Measurements from ENCODE around the gene ZWILCH.
A peak's percentile ranks its signal among the peaks of the same experiment; 100 is the strongest.

ZWILCH gene

DNA sequence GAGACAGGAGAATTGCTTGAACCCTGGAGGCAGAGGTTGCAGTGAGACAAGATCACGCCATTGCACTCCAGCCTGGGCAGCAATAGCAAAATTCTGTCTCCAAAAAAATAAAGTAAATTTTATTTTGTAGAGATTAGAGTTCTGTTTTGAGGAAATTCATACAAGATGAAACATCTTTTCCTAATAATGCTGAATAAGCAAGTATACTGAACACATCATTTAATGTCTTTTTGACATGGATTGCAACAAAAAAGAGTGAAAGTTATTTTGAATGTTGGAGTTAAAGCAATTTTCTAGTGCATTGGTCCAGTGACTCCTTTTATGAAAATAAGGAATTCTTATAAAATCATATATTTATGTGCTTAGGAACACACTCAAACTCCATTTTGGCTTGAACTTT lies 40.1 kb downstream of the ZWILCH start:
- no peak for DNase-seq (ENCODE audit: low spot score)

DNA sequence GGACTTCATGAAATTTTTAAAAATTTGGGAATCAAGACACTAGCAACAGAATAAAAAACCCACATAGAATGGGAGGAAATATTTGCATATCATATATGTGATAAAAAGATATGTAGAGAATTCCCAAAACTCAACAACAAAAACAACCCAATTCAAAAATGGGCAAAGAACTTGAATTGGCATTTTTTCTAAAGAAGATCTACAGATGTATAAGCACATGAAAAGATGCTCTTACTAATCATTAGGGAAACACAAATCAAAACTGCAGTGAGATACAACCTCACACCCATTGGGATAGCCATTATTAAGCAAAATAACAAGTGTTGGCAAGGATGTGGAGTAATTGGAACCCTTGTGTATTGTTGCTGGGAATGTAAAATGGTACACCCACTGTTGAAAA lies 50.6 kb downstream of the ZWILCH start:
- DNase-seq (ENCODE audit: low spot score) = no peak

DNA sequence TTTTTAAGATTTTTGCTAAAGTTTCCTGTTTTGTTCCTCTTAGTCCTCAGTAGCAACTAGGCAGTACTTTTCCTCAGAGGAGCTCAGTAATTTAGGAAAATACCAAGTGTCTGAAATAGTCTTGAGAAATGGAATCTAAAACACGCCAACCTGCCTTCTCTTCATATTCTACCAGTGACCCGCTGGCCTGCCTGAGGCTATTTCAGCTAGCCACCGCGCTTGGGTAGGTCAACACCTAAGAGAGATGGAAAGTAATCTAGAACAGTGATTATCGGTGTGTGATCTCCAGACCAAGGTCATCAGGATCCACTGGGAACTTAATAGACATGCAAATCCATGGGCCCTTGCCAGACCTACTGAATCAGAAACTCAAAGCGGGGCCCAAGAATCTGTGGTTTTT lies 53.1 kb downstream of the ZWILCH start:
- DNase-seq (ENCODE audit: low spot score) = no peak

DNA sequence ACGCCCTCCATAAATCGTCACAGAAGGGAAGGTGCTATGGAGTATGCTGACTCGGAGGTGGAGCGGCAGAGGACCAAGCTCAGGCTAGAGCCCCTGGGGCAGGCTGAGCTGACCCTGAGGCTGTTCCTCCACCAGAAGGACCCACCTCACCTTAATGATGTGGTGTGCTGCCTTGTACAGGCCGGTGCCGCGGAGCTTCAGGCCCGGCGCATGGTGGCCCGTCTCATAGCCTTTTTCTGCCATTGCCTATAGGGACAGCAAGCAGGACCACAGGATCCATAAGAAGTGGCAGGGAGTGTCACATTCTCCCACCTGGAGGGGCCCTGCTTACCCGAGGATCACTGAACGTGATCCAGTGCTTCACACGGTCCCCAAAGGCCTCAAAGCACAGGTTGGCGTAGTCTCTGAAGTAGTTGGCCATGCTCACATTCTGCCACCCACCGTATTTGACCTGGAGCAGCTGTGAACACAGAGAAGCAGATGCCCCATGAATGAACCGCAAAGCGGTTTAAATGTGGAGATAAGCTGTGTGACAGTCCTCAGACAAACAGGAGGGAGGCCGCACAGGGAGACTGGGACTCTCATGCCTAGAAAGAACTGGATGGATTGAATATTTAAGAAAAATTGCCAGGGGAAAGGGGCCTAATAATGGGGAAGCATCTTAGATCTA lies 55.9 kb downstream of the ZWILCH start:
- DNase-seq (ENCODE audit: low spot score) = no peak

DNA sequence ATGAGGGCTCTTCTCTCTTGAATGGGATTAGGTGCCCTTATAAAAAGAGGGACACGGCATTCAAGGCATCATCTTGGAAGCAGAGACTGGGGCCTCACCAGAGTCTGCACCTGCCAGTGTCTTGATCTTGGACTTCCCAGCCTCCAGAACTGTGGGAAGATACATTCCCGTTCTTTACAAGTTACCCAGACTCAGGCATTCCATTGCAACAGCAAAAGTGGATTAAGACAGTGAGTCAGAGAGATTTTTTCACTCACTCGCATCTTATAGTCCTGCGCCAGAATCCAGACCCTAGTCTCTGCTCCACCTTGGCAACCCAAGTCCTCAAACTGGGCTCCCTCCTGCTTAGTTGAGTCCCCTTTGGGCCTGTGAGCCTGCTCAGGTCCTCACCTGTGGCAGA lies 58.0 kb downstream of the ZWILCH start:
- no peak for DNase-seq (ENCODE audit: low spot score)

DNA sequence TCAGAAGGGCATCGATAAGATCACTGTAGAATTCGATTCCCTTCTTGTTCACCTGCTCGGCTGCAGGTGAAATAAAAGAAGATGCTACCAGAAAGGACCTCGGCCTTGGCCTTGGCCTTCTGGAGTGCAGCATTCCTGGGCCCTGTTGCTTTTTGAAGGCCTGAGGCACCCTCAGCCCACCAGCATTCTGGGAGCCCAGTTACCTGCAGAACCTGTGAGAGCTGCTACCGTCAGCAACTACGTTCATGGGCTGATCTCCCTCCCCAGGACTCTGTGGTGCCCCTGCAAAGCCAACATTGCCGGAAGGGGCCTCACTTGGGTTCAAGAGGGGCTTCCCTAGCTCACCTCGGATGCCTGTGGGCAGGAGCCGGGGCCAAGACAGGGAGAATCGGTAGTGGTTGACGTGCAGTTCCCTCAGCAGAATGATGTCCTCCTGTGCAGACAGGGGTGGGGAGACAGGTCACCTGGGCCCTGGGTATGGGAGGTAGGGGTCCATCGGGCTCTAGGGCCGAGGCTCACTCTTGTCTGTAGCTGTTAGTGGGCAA lies 58.5 kb downstream of the ZWILCH start:
- DNase-seq (ENCODE audit: low spot score) = no peak

DNA sequence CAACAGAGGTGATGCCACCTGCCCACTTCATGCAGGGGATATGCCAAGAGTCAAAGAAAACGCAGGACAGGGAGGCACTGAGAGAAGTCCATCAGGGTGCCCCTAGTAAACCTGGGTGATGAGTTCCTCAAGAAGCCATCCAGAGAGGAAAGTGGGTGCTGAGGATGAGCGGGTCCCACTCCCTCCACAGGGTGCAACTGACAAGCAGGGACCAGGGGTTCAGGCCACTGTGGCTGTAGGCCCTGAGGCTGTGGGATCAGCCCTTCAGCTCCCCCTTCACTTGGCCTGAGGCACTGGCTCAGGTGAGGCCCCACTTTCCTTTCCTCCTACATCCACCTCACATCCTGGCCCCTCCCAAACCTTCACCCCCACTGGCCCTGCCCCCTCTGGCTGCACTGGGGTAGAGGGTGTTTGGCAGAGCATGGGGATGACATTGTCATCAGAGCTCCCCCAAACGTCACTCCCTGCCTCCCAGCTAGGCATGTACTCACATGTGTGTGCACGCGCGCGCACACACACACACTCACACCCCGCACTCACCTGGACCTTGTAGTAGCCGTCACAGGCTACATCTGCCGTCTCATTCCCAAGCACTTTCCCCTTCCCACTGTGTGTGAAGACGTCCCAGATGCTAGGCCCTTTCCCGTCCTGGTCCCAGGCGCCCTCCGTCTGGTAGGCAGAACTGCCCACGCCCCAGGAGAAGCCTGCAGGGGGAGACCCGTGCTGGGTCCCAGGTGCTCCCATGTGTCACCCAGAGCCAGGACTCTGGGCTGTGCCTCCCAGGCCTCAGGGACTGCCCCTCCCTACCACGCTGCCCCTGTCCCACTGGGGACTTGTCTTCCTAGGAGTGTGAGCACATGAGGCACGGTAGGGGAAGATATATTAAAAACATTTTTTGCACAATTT lies 59.3 kb downstream of the ZWILCH start:
- no peak for DNase-seq (ENCODE audit: low spot score)

DNA sequence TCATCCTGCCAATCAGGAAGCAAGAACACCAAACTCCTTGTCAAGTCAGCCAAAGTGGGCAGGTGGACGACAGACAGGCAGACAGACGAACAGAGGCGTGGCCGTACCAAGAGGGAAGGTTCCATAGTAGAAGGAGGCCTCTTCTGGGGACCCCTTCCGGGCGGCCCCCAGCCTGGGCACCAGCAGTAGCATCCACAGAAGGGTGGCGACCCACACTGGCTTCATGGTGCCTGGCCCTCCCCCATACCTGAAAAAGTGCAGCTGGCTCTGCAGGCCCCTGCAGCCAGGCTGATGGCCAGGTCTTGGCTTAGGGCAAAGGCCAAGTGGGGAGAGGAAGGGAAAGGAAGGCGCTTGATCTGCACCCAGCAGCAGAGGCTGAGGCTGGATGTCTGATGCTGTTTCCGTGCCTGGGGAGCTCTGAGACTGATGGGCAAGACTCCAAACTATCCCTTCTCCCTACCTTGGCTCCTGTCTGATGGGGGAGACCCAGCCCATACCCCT lies 60.1 kb downstream of the ZWILCH start:
- DNase-seq (ENCODE audit: low spot score) = no peak

DNA sequence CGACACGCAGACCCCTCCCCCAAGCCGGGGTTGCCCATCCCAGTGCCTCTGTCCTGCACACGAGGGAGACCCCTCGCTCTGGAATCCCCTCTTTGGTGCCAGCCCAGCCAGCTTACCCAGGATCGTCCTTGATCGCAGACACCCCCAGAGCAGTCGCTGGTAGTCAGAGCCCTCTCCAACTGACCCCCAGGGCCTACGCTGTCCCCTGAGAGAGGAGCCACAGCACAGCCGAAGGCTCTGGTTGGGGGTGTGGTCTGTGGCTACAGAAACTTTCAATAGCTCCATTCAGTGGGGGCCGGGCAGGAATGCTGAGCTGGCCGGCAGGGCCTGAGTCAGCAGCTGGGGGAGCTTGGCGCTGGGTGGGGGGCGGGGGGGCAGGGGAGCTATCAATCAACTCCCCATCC lies 60.6 kb downstream of the ZWILCH start, which contains the start of gene LCTL:
Gene LCTL, minus strand, starts transcription at position 258 of the 404 bp plus-strand sequence. CDS start 633 bp downstream, outside the sequence.
- peak; percentile 8 for DNase-seq (ENCODE audit: low spot score)

DNA sequence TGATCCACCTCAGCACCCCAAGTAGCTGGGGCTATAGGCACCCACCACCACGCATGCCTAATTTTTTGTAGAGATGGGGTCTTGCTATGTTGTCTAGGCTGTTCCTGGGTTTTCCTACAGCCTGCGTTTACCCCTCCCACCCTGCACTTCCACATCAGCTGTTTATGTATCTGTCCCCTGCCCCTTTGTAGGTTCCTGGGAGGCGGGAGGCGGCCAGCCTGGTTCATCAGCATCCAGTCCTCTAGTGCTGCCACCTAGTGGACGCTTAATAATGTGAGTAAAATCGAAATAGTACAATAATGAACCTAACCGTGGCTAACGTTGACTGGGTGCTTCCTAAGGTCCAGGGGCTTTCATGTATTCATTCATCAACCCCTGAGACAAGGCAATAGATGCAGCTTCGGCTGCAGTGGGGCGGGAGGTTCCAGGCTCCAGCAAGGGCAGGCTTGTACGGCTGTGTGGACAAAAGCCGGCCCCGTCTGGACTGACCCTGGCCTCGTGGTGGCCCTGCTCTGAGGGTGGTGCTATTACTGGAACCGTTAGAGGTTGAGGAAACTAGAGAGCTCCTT lies 61.9 kb downstream of the ZWILCH start:
- peak; percentile 20 for DNase-seq (ENCODE audit: low spot score)

DNA sequence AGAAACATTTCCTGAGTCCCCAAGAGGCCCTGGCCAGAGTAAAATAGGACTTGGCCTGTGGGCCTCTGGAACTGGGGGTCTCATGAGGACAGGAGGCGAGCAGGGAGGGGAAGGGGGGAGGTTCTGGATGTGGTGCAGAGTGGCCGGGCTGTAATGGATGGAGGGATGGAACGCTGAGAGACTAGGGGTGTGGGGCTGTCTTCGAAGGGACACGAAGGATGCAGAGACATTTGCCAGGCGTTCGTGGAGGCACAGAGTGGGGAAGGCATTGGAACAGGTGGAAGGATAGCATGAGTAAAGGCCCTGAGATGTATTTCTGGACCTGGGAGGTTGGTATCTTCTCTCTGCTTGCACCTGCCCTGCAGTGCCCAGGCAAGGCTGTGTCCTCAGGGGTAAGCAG lies 62.8 kb downstream of the ZWILCH start:
- no peak for DNase-seq (ENCODE audit: low spot score)

DNA sequence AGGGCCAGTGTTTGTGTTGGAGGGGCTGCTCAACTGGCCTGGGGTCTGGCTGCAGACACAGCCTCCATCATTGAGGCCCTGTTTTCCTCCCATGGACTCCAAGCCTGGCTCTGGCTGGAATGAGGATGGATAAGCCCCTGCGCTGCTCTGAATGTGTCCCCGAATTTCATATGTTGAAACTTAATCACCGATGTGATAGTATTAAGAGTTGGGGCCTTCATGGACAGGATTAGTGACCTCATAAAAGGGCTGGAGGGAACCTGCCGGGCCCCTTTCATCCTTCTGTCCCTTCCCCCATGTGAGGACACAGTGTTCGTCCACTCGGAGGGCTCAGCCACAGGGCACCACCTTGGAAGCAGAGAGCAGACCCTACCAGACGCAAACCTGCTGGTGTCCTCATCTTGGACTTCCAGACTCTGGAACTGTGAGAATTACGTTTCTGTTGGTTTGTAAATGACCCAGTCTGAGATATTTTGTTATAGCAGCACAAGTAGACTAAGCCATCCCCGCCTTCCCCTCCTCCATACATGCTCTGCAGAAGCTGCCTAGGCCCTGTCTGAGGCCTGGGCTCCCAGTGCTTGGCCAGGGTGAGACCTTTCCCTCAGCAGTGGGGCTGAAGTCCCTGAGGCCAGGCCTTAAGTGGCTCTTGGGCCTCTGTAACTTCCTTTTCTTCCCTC lies 64.5 kb downstream of the ZWILCH start:
- DNase-seq (ENCODE audit: low spot score) = no peak

DNA sequence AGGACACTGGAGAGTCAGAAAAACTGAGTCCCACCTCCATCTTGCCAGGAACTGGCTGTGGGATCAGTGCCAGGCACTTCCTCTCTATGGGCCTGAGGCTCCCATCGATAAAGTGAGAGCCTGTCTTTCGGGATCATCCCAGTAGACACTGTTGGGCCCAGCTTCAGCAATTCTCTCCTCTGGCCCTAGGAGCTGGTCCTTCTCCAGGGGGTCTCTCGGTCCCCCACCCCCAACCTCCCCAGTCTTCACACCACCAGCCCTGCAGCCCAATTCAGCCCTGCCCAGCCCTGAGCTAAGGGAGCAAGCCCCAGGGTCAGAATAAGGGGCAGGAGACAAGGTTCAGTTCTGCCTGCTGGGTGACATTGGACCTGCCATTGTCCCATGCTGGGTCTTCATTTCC lies 65.2 kb downstream of the ZWILCH start:
- no peak for DNase-seq (ENCODE audit: low spot score)

DNA sequence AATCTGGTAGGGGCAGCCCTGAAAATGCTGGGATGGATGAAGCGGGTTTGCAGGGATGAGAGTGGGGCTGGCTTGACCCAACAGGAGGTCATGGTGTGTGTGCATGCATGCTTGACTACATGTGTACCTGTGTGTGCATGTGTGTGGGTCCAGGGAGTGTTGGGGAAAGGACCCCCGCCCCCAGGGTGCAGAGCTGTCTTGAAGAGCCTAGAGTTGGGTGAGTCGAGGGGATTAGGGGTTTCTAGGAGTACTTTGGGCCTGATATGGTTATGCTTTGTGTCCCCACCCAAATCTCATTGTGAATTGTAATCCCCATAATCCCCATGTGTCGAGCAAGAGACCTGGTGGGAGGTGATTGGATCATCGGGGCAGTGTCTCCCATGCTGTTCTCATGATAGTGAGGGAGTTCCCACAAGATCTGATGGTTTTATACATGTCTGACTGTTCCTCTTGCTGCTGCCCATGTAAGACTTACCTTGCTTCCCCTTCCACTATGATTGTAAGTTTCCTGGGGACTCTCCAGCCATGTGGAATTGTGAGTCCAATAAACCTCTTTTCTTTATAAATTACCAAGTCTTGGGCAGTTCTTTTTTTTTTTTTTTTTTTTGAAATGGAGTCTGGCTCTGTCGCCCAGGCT lies 65.8 kb downstream of the ZWILCH start:
- DNase-seq (ENCODE audit: low spot score) = no peak

DNA sequence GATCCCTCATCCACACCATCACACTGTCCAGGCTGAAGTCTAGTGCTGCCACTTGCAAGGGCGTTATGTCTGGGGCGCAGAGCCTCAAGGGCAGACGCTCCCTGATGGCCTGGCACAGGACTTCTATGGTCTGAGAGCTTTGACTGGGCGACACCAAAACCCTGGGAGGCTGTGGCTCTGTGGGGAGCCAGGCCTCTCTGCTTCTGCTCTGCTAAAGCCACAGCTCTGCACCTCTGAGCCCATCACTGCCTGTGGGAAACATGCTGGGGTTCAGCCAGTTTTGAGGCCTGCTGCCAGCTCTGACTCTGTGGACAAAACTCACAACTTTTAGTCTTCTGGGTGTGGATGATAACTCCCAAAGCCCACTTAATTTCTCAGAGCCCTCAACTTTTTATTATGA lies 67.0 kb downstream of the ZWILCH start:
- no peak for DNase-seq (ENCODE audit: low spot score)

DNA sequence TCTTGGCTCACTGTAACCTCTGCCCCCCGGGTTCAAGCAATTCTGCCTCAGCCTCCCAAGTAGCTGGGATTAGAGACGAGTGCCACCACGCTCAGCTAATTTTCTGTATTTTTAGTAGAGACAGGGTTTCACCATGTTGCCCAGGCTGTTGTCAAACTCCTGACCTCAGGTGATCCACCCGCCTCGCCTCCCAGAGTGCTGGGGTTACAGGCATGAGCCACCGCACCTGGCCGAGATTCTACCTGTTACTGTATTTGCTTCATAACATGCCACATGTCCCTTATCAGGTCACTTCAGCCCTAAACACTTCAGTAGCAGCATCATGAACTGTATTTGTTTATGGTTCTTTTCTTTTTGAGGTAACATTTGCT lies 68.2 kb downstream of the ZWILCH start:
- DNase-seq (ENCODE audit: low spot score) = no peak

DNA sequence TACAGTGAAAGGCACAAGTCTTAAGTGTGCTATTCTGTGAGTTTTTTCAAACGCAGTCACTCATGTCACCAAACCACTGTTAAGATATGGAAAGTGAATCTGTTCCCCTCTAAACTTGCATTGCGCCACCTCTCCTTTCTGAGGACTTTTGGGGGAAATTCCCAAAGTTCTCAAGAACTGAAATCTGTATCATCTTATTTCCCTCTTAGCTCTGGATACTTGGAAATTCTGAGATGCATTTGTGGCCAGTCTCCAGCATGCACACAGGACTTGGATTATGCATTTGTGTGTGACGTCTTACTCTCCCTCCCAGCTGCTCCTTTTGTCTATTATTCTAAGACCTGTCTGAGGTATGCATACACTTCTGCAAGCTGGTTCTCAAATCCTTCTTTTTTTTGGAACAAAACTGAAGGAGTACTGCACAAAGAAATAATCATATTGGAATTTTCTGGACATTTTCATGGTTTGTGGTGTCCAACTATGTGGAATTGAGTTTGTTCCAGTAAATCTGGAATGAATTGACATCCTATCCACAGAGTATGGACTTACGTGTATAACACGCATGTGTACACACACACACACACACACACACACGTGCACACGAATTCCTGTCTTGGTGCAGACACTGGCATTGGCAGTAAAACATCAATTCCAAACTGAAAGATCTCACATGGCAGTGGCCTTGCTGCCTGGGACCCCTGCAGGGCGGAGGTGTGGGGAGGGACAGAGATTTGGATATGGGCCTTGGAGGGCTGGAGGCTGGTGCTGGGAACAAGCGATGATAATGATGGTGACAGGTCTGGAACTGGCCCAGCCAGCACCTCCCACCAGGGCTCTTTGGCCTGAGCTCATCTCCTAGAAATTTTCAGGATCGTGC lies 68.8 kb downstream of the ZWILCH start:
- DNase-seq (ENCODE audit: low spot score) = no peak

DNA sequence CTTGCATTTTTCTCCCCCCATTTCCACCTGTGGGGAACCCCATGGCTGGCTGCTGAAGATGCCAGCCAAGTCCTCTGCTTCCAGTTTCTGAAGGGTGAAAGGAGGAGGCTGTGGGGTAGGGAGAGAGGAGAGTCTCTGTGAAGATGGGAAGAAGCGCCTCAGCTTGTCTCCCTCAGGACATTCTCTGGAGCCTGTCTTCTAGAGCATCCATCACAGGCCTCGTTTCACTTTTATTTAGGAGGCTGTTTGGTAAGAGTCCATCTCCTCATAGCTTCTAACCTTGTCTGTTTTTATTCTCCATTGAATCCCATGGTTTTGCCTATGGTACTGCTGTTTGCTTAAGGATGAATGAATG lies 69.4 kb downstream of the ZWILCH start:
- no peak for DNase-seq (ENCODE audit: low spot score)

DNA sequence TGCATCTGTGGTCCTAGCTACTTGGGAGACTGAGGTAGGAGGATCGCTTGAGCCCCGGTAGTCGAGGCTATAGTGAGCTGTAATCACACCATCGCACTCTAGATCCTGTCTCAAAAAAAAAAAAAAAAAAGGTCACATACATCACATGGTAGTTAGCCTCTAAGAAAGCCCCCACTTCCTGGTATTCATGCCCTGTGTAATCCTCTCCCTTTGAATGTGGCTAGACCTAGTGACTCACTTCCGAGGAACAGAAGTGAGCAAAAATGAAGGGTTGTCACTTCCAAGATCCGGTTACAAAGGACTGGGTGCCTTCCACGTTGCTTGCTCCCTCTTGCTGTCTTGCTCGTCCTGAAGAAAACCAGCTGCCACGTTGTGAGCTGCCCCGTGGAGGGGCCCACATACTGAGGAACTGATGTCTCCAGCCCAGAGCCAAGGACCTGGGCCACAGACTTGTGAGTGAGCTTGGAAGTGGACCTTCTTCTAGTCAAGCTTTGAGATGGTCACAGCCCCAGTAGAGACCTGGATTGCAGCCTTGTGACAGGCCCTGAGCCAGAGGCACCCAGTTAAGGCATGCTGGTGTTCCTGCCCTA lies 73.3 kb downstream of the ZWILCH start:
- no peak for DNase-seq (ENCODE audit: low spot score)

DNA sequence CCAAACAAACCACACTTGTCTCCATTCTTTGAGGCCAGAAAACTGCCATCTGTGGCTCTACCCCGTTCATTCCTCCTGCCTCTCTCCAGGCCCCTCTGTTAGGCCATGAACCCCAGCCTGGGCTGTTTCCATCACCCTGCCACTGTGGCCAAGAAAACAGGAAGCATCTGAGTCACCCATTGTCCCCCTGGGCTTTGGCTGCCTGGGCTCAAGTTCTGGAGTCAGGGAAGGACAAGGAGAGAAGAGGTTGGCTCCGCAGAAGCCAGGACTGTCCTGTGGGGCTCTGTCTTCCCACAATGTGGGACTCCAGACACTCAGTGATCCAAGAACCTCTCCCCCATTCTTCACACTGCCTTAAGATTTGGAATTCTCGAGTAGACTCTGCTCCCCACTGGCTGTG lies 75.5 kb downstream of the ZWILCH start:
- DNase-seq (ENCODE audit: low spot score) = no peak

Measured in putamen (tissue), 1 donor.